Panc1 (cell line): ENCODE results near the gene GRK3.
"Not testable (repeated sequence)": the region's sequence is repeated elsewhere in the genome, so short reads cannot be mapped to it uniquely, and the experiment has no call there.

Experiments
- CTCF ChIP-seq: fragments of 450-650 bp; IDR thresholded peaks from 2 replicates; pipeline ENCODE4 v1.5.1; 2017; ENCODE audit warnings: mild to moderate bottlenecking
- POLR2AphosphoS5 ChIP-seq: IDR thresholded peaks from 2 replicates; pipeline ENCODE4 v1.6.1; 2012; ENCODE audit warnings: mild to moderate bottlenecking, low read depth, low read length, moderate library complexity
- SIN3A ChIP-seq: IDR thresholded peaks from 2 replicates; pipeline ENCODE4 v1.6.1; 2012; ENCODE audit warnings: low read depth, mild to moderate bottlenecking, low read length, moderate library complexity, borderline replicate concordance; ENCODE audit not compliant: insufficient read depth
- TF ChIP-seq, protein P1 (sequence below), 2 experiments: IDR thresholded peaks; 2 replicates each; pipeline ENCODE4 v1.6.1; 2011 to 2012; ENCODE audit warnings: low read depth in 2 of 2, control low read depth in 1 of 2, low read length in 1 of 2, mild to moderate bottlenecking in 1 of 2, moderate library complexity in 1 of 2; ENCODE audit not compliant: insufficient read depth in 1 of 2

DNA sequence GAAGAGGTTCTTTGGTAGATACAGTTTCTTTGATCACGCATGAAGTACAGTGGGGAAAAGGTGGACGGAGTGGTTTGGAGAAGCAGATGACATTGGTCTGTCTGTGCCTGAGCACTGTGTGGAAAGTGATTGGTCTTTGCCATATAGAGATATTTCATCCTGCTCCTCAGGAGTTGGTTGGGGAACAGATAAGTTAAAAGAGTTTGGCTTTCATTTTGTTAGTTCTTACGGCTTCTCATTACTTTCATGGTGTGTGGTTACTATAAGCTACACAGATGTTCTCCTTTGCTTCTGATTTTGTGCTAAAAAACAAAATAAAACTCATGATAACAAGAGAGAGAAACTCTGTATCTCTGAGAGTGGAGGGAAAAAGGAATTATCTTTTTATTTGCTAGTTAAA is 40.7 kb downstream of the GRK3 start:
- not testable (repeated sequence) for TF ChIP-seq CTCF, SIN3A, POLR2AphosphoS5
- TF ChIP-seq, protein P1, sequence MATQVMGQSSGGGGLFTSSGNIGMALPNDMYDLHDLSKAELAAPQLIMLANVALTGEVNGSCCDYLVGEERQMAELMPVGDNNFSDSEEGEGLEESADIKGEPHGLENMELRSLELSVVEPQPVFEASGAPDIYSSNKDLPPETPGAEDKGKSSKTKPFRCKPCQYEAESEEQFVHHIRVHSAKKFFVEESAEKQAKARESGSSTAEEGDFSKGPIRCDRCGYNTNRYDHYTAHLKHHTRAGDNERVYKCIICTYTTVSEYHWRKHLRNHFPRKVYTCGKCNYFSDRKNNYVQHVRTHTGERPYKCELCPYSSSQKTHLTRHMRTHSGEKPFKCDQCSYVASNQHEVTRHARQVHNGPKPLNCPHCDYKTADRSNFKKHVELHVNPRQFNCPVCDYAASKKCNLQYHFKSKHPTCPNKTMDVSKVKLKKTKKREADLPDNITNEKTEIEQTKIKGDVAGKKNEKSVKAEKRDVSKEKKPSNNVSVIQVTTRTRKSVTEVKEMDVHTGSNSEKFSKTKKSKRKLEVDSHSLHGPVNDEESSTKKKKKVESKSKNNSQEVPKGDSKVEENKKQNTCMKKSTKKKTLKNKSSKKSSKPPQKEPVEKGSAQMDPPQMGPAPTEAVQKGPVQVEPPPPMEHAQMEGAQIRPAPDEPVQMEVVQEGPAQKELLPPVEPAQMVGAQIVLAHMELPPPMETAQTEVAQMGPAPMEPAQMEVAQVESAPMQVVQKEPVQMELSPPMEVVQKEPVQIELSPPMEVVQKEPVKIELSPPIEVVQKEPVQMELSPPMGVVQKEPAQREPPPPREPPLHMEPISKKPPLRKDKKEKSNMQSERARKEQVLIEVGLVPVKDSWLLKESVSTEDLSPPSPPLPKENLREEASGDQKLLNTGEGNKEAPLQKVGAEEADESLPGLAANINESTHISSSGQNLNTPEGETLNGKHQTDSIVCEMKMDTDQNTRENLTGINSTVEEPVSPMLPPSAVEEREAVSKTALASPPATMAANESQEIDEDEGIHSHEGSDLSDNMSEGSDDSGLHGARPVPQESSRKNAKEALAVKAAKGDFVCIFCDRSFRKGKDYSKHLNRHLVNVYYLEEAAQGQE (IDR thresholded peaks at IDR 0.05; ENCODE audit: insufficient read depth in 1 of 2, low read depth in 2 of 2, low read length in 1 of 2) = not testable (repeated sequence)
